IPS DF 6.9 (cell line): ENCODE results near the gene TOLLIP.
"Not testable (repeated sequence)": the region's sequence is repeated elsewhere in the genome, so short reads cannot be mapped to it uniquely, and the experiment has no call there.

Source experiments
- DNase-seq: peaks from one replicate; pipeline ENCODE4 v3.0.0-alpha.2; 2013; ENCODE audit warnings: low read depth, low spot score
- H3K27ac ChIP-seq: one replicate; pipeline ENCODE4 v1.5.1; 2013; ENCODE audit warnings: low read length, control low read depth
- H3K27me3 ChIP-seq: 2 replicates; pipeline ENCODE4 v1.6.1; 2013; ENCODE audit warnings: mild to moderate bottlenecking, low read length; ENCODE audit not compliant: control insufficient read depth, insufficient read depth
- H3K36me3 ChIP-seq: 2 replicates; pipeline ENCODE4 v1.6.1; 2013; ENCODE audit warnings: low read length; ENCODE audit not compliant: control insufficient read depth, insufficient read depth
- H3K4me1 ChIP-seq: 2 replicates; pipeline ENCODE4 v1.6.1; 2013; ENCODE audit warnings: low read length; ENCODE audit not compliant: control insufficient read depth, insufficient read depth
- H3K4me3 ChIP-seq: 2 replicates; pipeline ENCODE4 v1.5.1; 2013; ENCODE audit warnings: mild to moderate bottlenecking, low read length
- H3K9me3 ChIP-seq: 2 replicates; pipeline ENCODE4 v1.6.1; 2013; ENCODE audit warnings: low read length, inconsistent platforms; ENCODE audit not compliant: control insufficient read depth, insufficient read depth
- WGBS: extraction: QIAGEN DNeasy Blood & Tissue Kit; methylation state at CpG from one replicate; pipeline ENCODE4 v1.1.7; 2013; ENCODE audit warnings: mixed read lengths, missing lambda C conversion rate; ENCODE audit not compliant: insufficient read length, insufficient coverage; 5-methylcytosine and 5-hydroxymethylcytosine counted together

Gene TOLLIP

DNA sequence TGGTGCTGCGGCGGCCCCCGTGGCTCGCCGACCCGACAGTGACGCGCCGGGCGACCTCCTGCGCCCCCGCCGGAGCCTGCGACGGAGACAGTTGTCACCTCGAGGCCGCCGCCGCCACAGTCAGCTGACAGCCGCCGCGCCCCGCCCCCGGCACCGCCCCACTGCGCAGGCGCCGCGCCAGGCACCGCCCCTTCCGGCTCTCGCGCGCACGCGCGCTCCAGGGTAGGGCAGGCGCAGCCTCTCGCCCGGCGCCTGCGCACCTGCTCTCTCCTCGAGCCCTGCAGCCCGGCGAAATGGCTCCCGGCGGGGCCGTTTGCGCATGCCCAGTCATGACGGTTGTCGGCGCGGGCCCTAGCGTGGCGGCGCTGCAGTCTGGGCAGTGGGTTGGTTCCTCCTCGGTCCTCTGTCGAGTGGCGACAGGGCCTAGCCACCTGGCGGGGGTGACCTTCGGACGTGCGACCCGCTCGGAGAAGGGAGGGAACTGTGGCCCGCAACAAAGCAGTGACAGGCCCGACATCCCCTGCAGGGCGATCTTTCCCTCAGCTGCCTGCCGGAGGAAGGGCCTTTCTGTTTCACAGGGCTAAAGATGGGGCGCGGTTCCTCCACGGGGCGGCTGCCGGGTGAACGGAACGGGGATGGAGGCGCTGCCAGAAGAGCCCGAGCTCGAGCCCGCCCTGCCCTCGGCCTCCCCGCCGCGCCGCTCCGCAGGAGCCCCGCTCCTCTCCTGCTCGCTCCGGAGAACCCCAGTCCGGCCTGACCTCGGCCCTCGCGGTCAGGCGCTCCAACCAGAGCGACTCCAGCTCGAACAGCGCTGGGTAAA, at the start of gene TOLLIP:
Gene TOLLIP, minus strand, starts transcription at position 135 of the 820 bp plus-strand sequence. Its CDS starts 134 bp downstream, at position 1.
- Histone ChIP-seq H3K4me3 (peak within 1 kb of the TSS; percentile 99), H3K27ac (no peak within 1 kb of the TSS), H3K9me3 (no peaks in the 10 kb centered on the region), H3K27me3 (no peaks in the 10 kb centered on the region), H3K36me3 (no peaks in the 10 kb centered on the region), H3K4me1 (no peaks in the 10 kb centered on the region)
- peak; percentile 84 for DNase-seq
- no CpG with 5 or more reads among the region's 97 CpGs for WGBS

DNA sequence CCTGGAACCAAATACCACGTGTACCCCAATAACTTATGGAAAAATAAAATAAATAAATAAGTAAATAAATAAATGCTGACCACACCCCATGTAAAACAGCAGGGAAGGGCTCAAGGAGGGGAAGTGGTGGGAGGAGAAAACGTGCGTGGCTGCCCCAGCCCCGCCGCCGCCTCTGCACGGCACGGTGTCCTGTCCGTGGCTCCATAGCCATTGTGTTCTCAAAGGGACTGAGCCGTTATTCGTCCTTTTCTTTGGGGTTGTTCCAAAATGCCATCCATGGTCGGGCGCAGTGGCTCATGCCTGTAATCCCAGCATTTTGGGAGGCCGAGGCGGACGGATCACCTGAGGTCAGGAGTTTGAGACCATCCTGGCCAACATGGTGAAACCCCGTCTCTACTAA, 49.5 kb upstream of the TOLLIP start:
- not testable (repeated sequence) for H3K4me1 ChIP-seq, H3K27ac ChIP-seq, H3K4me3 ChIP-seq, H3K27me3 ChIP-seq, DNase-seq, H3K9me3 ChIP-seq, H3K36me3 ChIP-seq
- no CpG with 5 or more reads among the region's 17 CpGs for WGBS

DNA sequence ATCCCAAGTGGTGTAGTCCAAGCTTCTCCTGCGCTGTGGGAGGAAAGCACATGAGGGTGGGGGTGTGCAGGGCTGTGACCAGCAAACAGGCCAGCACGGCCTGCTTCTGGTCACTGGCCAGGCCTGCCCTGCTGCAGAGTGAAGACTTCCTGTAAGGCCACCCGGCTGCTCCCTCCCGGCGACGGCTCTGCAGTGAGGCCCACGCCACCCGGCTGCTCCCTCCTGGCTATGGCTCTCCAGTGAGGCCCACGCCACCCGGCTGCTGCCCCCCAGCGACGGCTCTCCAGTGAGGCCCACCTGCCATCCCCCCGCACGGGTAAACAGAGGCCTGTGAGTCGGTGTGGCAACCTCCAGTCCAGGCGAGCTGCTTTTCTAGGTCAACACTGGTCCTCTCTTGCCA, 48.9 kb upstream of the TOLLIP start:
- Histone ChIP-seq H3K4me3 (no peak overlapping the region), H3K27ac (no peak overlapping the region), H3K36me3 (no peaks in the 10 kb centered on the region), H3K4me1 (no peaks in the 10 kb centered on the region; the same call in 1 of the 2 replicates), H3K27me3 (no peaks in the 10 kb centered on the region), H3K9me3 (peaks cover 4% of the 10 kb centered on the region; the same call in 1 of the 2 replicates)
- no CpG with 5 or more reads among the region's 16 CpGs for WGBS
- no peak for DNase-seq

DNA sequence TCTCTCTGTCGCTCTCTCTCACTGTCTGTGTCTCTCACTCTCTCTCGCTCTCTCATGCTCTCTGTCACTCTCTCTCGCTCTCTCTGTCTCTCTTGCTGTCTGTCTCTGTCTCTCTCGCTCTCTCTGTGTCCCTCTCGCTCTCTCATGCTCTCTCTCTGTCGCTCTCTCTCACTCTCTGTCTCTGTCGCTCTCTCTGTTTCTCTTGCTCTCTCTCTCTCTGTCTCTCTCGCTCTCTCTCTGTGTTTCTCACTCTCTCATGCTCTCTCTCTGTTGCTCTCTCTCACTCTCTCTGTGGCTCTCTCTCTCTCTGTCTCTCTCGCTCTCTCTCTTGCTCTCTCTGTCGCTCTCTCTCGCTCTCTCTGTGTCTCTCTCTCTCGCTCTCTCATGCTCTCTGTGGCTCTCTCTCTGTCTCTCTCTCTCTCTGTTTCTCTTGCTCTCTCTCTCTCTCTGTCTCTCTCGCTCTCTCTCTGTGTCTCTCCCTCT, 47.1 kb upstream of the TOLLIP start:
- no peak overlapping the region for H3K27ac ChIP-seq
- no peaks in the 10 kb centered on the region; the same call in 1 of the 2 replicates for H3K4me1 ChIP-seq
- H3K27me3 ChIP-seq = no peaks in the 10 kb centered on the region
- H3K36me3 ChIP-seq = no peaks in the 10 kb centered on the region
- DNase-seq = no peak
- no CpG with 5 or more reads among the region's 13 CpGs for WGBS
- H3K4me3 ChIP-seq = no peak overlapping the region
- no peaks in the 10 kb centered on the region for H3K9me3 ChIP-seq

DNA sequence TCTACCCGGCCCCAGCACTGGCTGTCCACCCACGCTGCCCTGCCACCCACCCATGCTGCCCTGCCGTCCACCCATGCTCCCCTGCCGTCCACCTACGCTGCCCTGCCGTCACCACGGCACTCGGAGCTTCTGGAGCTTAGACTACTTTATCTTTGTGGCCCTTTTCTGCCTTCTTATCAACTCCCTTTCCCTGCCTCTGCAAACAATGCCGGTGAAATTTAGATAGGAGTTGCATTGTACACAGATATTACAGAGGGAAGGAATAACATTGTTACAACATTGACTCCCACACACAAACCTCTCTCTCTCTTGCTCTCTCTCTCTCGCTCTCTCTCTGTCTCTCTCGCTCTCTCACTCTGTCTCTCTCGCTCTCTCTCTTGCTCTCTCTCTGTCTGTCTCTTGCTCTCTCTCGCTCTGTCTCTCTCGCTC, 46.6 kb upstream of the TOLLIP start:
- WGBS = no CpG with 5 or more reads among the region's 14 CpGs
- no peaks in the 10 kb centered on the region for H3K36me3 ChIP-seq
- H3K4me3 ChIP-seq = no peak overlapping the region
- H3K27ac ChIP-seq = no peak overlapping the region
- DNase-seq = no peak
- H3K27me3 ChIP-seq = no peaks in the 10 kb centered on the region
- no peaks in the 10 kb centered on the region; the same call in 1 of the 2 replicates for H3K4me1 ChIP-seq
- H3K9me3 ChIP-seq = no peaks in the 10 kb centered on the region

DNA sequence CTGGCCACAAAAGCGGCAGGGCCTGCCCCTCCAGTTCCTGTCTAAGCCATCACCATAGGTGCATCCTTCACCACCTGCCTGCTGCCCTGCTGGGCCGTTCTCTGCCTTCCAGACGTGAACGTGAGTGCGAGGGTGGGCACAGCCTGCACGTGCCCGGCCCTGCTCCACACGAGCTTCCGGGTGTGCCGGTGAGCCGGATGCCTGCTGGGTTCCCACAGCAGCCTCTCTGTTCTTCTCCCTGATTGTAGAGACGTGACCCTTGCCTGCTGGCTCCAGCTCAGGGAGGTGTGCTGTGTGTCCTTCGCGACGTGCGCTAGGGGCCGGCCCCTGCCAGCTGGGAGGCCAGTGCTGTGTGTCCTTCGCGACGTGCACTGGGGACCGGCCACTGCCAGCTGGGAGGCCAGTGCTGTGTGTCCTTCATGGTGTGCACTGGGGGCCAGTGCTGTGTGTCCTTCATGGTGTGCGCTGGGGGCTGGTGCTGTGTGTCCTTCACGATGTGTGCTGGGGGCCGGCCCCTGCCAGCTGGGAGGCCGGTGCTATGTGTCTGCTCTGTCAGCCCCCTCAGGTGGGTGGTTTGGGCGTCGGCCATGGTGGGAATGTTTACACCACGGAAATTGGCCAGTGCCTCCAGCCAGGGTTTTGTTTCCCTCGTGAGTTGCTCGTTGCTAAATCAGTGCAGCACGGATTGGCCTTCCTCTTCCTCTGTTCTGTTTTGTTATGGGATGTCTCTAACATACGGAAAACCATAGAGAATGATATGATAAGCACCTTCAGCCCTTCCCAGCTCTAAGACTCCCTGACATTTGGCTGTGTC, 44.9 kb upstream of the TOLLIP start:
- H3K4me1 ChIP-seq = no peaks in the 10 kb centered on the region
- H3K9me3 ChIP-seq = no peaks in the 10 kb centered on the region
- H3K27me3 ChIP-seq = no peaks in the 10 kb centered on the region
- no CpG with 5 or more reads among the region's 32 CpGs for WGBS
- no peak for DNase-seq
- H3K27ac ChIP-seq = no peak overlapping the region
- no peaks in the 10 kb centered on the region for H3K36me3 ChIP-seq
- H3K4me3 ChIP-seq = no peak overlapping the region

DNA sequence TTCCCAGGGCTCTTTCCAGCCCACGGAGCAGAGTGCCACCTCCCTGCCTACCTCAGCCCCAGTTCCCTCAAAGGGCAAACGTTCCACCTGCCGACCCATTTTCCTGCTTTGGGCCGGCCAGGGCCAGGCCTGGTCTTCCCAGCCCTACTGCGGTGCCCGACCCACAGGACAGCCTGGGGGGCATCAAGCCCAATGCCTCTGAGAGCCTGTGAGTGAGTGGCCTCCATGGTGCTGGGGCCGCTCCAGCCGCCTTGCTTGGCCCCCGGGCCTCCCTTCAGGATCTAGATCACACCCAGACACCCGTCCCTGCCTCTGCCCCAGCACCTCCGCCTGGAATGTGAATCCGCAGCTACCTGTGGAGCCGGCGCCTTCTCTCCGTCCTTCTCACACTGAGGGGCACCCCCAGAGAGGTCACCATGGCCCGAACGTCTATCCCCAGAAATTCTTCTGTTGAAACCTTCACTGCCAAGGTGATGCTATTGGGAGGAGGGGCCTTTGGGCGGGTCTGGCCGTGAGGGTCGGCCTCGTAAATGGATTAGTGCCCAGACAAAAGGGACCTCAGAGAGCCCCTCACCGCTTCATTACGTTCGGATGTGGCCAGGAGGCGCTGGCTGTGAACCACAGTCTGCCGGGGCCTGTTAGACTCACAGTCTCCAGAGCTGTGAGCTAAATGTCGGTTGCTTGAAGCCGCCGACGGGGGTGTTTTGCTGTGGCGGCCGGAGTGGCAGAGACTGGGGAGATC, 44.1 kb upstream of the TOLLIP start:
- no CpG with 5 or more reads among the region's 32 CpGs for WGBS
- DNase-seq = no peak
- Histone ChIP-seq H3K4me1 (0 out of 2 replicates have a peak, but pooled peaks cover 1% of the 10 kb centered on the region), H3K27me3 (no peaks in the 10 kb centered on the region), H3K27ac (no peak overlapping the region), H3K36me3 (no peaks in the 10 kb centered on the region), H3K4me3 (no peak overlapping the region), H3K9me3 (no peaks in the 10 kb centered on the region)

DNA sequence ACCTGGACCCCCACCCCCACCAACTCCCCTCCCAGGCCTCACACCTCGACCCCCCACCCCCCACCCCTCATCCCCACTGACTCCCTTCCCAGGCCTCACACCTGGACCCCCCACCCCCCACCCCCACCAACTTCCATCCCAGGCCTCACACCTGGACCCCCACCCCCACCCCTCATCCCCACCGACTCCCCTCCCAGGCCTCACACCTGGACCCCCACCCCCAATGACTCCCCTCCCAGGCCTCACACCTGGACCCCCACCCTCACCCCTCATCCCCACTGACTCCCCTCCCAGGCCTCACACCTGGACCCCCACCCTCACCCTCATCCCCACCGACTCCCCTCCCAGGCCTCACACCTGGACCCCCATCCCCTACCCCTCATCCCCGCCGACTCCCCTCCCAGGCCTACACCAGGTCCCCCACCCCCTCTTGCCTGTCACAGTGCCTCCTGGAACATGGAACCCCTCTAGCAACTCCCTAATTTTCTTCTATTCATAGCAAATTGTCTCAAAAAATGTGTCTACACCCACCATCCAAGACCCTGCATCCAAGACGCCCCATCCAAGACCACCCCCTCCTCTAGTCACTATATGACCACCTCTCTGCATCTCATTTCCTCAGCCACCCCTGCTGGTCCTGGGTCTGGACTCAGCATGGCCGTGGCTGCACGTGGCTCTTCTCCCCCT, 43.4 kb upstream of the TOLLIP start:
- H3K9me3 ChIP-seq = no peaks in the 10 kb centered on the region
- no peaks in the 10 kb centered on the region for H3K27me3 ChIP-seq
- no peaks in the 10 kb centered on the region for H3K36me3 ChIP-seq
- H3K4me1 ChIP-seq = 0 out of 2 replicates have a peak, but pooled peaks cover 1% of the 10 kb centered on the region
- H3K27ac ChIP-seq = no peak overlapping the region
- H3K4me3 ChIP-seq = no peak overlapping the region
- DNase-seq = no peak
- no CpG with 5 or more reads among the region's 8 CpGs for WGBS

DNA sequence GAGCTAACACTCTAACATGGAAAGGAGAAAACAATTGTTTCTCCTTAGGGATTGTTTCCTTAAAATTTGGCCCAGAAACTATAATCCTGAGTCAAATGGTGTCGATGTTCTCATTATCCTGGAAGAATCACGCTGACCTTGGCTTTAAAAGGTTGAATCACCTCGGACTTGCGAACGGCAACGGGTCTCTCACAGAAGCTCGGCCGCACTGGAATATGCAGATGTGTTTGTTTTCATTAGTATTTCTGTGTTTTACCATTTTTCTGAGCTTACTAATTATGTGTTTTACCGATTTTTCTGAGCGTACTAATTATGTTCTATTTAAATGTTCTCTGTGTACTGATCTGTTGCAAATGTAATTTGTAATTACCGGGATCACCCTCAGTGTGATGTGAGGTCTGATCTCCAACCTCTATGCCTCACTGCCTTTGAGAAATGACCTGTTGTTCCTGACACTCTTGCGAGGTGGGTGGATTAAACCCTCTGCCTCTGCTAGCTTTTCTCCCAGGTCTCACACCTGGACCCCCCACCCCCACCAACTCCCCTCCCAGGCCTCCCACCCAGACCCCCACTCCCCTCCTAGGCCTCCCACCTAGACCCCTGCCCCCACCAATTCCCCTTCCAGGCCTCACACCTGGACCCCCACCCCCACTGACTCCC, 42.0 kb upstream of the TOLLIP start:
- Histone ChIP-seq H3K9me3 (no peaks in the 10 kb centered on the region), H3K27ac (no peak overlapping the region), H3K27me3 (no peaks in the 10 kb centered on the region), H3K36me3 (no peaks in the 10 kb centered on the region), H3K4me1 (0 out of 2 replicates have a peak, but pooled peaks cover 1% of the 10 kb centered on the region), H3K4me3 (no peak overlapping the region)
- no peak for DNase-seq
- no CpG with 5 or more reads among the region's 12 CpGs for WGBS
